SH-SY5Y (cell line): ENCODE measurements around the gene ZFR.

Experiments
- GATA2 ChIP-seq: IDR thresholded peaks from 2 replicates; pipeline ENCODE4 v1.6.1; 2011; ENCODE audit warnings: mild to moderate bottlenecking, low read depth, low read length
- GATA3 ChIP-seq: IDR thresholded peaks from 2 replicates; pipeline ENCODE4 v1.6.1; 2011; ENCODE audit warnings: low read depth, mild to moderate bottlenecking, low read length, moderate library complexity

Gene ZFR

GRCh38 chr5:32439086-32439642, 5.4 kb downstream of the ZFR start:
- TF ChIP-seq GATA3 = no peak
- TF ChIP-seq GATA2 = no peak

- no peak for TF ChIP-seq GATA2
- no peak for TF ChIP-seq GATA3
Measured at GRCh38 chr5:32436553-32437242, 7.8 kb downstream of the ZFR start.

- TF ChIP-seq GATA2 (no peak), GATA3 (no peak)
Measured at GRCh38 chr5:32435383-32435782, 9.2 kb downstream of the ZFR start.

- no peak for TF ChIP-seq GATA2
- TF ChIP-seq GATA3 = no peak
Measured at GRCh38 chr5:32434221-32434620, 10.3 kb downstream of the ZFR start.

GRCh38 chr5:32432633-32433032, 11.9 kb downstream of the ZFR start:
- no peak for TF ChIP-seq GATA2
- no peak for TF ChIP-seq GATA3

- TF ChIP-seq GATA2 (no peak), GATA3 (no peak)
Measured at GRCh38 chr5:32428426-32428825, 16.1 kb downstream of the ZFR start.

- no peak for TF ChIP-seq GATA2
- no peak for TF ChIP-seq GATA3
Measured at GRCh38 chr5:32426440-32427151, 17.9 kb downstream of the ZFR start.

GRCh38 chr5:32422697-32423096, 21.8 kb downstream of the ZFR start:
- no peak for TF ChIP-seq GATA2
- TF ChIP-seq GATA3 = no peak

- TF ChIP-seq GATA2 (no peak), GATA3 (no peak)
Measured at GRCh38 chr5:32421075-32421474, 23.5 kb downstream of the ZFR start.

- TF ChIP-seq GATA2 (no peak), GATA3 (no peak)
Measured at GRCh38 chr5:32420506-32420905, 24.0 kb downstream of the ZFR start.

- TF ChIP-seq GATA2 (no peak), GATA3 (no peak)
Measured at GRCh38 chr5:32419791-32420190, 24.7 kb downstream of the ZFR start.

- TF ChIP-seq GATA2 (no peak), GATA3 (no peak)
Measured at GRCh38 chr5:32413466-32414263, 30.9 kb downstream of the ZFR start.

GRCh38 chr5:32410630-32411029, 33.9 kb downstream of the ZFR start:
- TF ChIP-seq GATA3 (no peak), GATA2 (no peak)

- no peak for TF ChIP-seq GATA3
- TF ChIP-seq GATA2 = no peak
Measured at GRCh38 chr5:32406650-32407049, 37.9 kb downstream of the ZFR start.

GRCh38 chr5:32405507-32405906, 39.0 kb downstream of the ZFR start:
- TF ChIP-seq GATA3 = no peak
- TF ChIP-seq GATA2 = no peak
